T-helper 1 cell treated with Interleukin-12 subunit alpha and Interleukin-12 subunit beta and Interleukin-4 antibody, amounts not matched to agents 30 μg/mL and 1 μg/mL, for 36 hours (primary cell): Measurements from ENCODE around the gene TFIP11.

Source experiments
- H3K27ac Mint-ChIP-seq: one replicate; pipeline ENCODE4 v1.8.0; 2021; ENCODE audit warnings: mild to moderate bottlenecking, mixed read lengths
- H3K27me3 Mint-ChIP-seq: one replicate; pipeline ENCODE4 v1.8.0; 2021; ENCODE audit warnings: low read depth, mixed read lengths
- H3K36me3 Mint-ChIP-seq: one replicate; pipeline ENCODE4 v1.8.0; 2021; ENCODE audit warnings: low read depth, mixed read lengths
- H3K4me1 Mint-ChIP-seq: one replicate; pipeline ENCODE4 v1.8.0; 2021; ENCODE audit warnings: low read depth, mixed read lengths
- H3K4me3 Mint-ChIP-seq: one replicate; pipeline ENCODE4 v1.8.0; 2021; ENCODE audit warnings: mild to moderate bottlenecking, moderate library complexity, mixed read lengths
- H3K9me3 Mint-ChIP-seq: one replicate; pipeline ENCODE4 v1.8.0; 2021; ENCODE audit warnings: mixed read lengths

TFIP11 gene

DNA sequence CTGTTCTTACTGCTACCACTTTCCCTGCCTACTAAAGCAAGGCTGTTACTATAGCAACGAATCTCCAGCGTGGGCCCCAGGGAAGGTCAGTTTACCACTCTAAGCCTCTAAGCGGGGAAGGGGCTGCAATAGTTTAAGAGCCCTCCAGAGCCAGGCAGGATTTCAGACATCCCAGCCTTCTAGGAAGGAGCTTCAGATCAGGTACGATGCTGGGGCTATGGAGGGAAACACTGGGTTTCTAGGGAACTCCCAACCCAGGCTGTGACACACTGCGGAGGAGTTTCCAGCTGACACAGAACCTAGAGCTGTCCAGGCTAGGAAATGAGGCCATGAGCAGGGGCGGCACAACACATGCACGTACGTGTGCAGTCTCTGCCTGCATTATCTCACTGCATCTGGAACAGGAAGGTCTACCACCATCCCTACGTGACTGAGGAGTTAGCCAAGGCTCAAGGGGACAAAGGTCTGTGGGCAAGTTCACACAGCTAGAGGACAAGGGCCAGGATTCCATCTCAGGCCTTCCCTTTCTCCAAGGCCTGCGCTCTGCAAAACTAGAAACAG, 49.1 kb downstream of the TFIP11 start:
- Mint-ChIP-seq H3K36me3 (peaks cover 29% of the 10 kb centered on the region), H3K9me3 (no peaks in the 10 kb centered on the region), H3K4me3 (no peak overlapping the region), H3K27ac (no peak overlapping the region), H3K4me1 (no peaks in the 10 kb centered on the region), H3K27me3 (no peaks in the 10 kb centered on the region)

DNA sequence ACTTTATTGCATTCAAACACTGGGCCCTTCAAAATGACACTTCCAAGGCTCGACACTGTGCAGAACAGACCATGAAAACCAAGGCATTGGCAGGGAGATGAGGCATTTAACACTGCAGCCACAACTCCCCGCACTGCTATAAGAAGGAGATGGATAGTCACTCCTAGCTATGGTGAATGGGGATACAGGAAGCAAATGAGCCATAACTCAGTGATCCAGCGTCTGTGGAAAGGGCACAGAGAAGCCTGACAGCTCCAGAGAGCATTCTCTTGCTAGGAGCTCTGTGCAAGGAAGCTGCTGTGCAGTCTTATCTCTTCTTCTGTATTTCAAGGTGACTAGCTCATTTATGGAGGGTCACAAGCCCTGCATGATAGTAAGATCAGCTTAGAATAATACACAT, 49.6 kb downstream of the TFIP11 start:
- Mint-ChIP-seq H3K9me3 (no peaks in the 10 kb centered on the region), H3K4me3 (no peak overlapping the region), H3K27me3 (no peaks in the 10 kb centered on the region), H3K27ac (no peak overlapping the region), H3K4me1 (no peaks in the 10 kb centered on the region), H3K36me3 (peaks cover 28% of the 10 kb centered on the region)

DNA sequence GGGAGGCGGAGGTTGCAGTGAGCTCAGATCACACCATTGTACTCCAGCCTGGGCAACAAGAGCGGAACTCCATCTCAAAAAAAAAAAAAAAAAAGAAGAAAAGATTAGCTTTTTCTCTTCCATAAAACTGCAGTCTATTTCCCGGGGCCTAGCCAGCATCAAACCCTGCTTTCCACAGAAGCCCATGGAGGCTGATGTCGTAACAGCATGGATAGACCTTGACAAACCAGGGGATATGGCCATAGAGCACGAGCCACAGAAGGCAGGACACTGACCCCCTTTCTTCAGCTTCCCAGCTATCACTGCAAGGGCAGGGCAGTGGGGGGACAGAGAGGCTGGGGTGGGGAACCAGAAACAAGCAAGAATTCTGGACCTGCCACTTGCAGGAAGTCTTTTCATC, 50.2 kb downstream of the TFIP11 start:
- H3K36me3 Mint-ChIP-seq: peaks cover 29% of the 10 kb centered on the region
- H3K9me3 Mint-ChIP-seq: no peaks in the 10 kb centered on the region

DNA sequence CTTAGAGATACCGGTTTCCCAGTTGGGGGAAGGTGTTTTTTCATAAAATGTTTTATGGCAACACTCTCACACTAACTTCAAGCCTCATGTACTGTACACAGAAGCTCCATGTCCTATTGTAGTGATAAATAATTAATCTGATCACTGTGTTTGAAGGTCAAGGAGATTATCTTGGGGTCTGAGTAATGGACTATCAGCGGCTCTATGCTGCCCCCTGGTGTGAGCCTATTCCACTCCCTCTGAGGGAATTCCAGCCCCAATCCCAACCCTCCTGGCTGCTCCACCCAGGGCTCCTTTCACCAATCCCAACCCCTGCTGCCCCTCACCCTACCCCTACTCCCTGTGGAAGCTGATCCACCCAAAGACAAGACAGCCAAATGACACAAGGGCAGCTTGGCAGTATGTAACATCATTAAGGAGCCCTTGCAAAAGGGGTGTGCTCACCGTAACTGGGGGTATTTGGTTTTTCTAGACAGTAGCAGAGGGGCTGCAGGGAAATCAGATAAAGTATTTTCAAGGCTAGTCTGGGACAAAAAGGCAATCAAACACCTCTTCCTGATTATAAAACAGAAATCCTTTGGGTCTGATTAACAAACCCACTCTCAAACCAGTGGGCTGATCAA, 51.0 kb downstream of the TFIP11 start:
- H3K9me3 Mint-ChIP-seq: no peaks in the 10 kb centered on the region
- H3K4me3 Mint-ChIP-seq: no peak overlapping the region
- H3K27me3 Mint-ChIP-seq: no peaks in the 10 kb centered on the region
- H3K4me1 Mint-ChIP-seq: no peaks in the 10 kb centered on the region
- H3K27ac Mint-ChIP-seq: no peak overlapping the region
- H3K36me3 Mint-ChIP-seq: peaks cover 24% of the 10 kb centered on the region

More for the DNA sequence above, 50.2 kb downstream of the TFIP11 start:
- Mint-ChIP-seq H3K4me3 (no peak overlapping the region), H3K4me1 (no peaks in the 10 kb centered on the region), H3K27me3 (no peaks in the 10 kb centered on the region), H3K27ac (no peak overlapping the region)

DNA sequence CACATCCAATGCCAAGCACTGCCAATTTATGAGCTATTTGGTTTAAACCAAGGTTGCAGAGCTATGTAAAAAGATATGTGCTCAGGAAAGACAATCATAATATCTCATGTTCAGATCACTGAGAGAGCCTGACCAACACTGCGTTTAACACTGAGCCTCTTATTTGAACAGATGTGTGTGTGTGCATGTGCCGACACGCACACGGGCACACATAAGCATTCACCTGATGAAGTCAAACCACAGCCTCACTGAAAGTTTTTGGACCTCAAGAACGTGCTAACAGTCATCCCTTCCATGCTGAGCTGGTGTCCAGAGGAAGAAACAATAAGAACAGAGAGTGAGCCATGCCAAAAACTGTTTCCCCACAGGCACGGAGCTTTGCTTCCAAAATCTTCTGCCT, 52.1 kb downstream of the TFIP11 start:
- no peak overlapping the region for H3K27ac Mint-ChIP-seq
- H3K4me3 Mint-ChIP-seq: no peak overlapping the region
- peaks cover 19% of the 10 kb centered on the region for H3K36me3 Mint-ChIP-seq
- no peaks in the 10 kb centered on the region for H3K27me3 Mint-ChIP-seq
- no peaks in the 10 kb centered on the region for H3K9me3 Mint-ChIP-seq
- no peaks in the 10 kb centered on the region for H3K4me1 Mint-ChIP-seq

DNA sequence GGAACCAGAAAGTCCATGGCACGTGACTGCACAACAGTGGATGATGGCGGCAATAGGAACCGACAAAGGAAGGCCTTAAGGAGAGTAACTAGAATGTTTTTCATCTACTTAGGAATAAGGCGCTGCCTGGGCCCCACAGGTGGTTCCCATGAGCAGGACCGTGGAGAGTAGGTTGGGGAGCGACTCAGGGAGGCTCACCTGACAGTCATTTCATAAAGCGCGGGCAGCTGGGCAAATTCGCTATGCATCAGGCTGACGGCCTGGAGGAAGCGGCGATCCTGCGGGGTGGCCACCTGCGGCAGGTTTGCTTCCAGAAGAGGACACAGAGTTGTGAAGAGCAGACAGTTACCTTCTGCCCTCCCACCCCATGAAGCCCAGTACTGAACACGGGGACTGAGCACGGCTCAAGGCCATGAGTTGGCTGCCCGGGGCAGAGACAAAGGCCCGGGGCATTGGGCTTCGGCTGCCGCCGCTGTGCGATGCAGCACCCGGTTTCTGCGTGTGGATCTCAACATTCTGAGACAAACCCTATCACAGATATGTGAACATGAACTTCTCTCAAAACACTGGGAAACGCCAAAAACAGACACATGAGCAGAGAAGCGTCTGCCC, 54.5 kb downstream of the TFIP11 start:
- Mint-ChIP-seq H3K36me3 (peaks cover 18% of the 10 kb centered on the region), H3K4me3 (no peak overlapping the region), H3K4me1 (no peaks in the 10 kb centered on the region), H3K27me3 (no peaks in the 10 kb centered on the region), H3K27ac (no peak overlapping the region), H3K9me3 (no peaks in the 10 kb centered on the region)

DNA sequence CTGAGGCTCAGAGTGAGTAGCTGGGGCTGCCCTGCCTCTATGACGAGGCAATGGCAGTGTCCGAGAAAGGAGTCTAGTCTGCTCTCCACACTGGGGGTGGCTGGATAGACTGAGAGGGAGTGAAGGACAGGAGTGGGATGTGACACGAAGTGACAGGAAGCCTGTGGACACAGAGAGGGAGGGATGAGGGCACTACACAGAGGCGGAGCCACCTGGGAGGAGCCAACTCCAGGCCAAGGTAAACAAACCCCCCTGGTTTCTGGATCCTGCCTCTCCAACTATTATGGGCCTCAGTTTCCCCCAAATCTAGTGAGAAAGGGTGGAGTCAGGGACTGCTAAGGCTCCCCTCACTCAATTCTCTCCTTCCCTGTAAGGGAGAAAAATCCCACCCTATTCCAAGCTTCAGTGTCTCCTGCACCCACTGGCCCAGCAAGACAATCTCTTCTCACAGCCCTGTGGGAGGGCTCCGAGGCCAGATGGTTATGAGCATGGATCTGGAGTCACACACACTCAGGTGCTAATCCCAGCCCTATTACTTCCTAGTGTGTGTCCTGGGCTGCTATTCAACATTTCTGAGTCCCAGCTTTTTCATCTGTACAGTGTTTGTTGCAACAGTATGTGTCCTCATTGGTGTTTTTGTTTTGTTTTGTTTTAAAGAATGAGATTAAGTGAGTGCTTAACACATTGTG, 58.3 kb downstream of the TFIP11 start:
- Mint-ChIP-seq H3K4me1 (no peaks in the 10 kb centered on the region), H3K9me3 (no peaks in the 10 kb centered on the region), H3K27ac (no peak overlapping the region), H3K27me3 (no peaks in the 10 kb centered on the region), H3K4me3 (no peak overlapping the region), H3K36me3 (peaks cover 24% of the 10 kb centered on the region)

DNA sequence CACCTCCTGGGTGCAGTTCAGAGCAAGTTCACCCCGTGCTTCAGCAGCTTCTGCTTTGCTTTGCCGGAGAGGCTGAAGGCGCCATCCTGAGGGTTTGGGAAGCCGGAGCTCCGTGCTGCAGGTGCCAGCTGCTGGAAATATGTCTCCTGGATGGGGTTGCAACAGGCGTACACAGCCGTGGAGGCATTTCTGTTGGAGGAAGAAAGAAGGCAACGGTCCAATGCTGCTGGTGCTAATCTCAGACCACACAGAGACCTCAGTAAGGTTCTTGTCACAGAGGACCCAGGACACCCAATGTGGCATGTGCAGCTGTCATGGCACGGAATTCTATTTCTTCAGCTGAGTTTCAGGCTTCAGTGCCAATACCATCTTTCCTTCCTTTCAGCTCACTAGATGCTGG, 59.1 kb downstream of the TFIP11 start:
- H3K36me3 Mint-ChIP-seq: peaks cover 24% of the 10 kb centered on the region
- H3K4me1 Mint-ChIP-seq: no peaks in the 10 kb centered on the region
- H3K4me3 Mint-ChIP-seq: no peak overlapping the region
- no peaks in the 10 kb centered on the region for H3K9me3 Mint-ChIP-seq
- no peak overlapping the region for H3K27ac Mint-ChIP-seq
- no peaks in the 10 kb centered on the region for H3K27me3 Mint-ChIP-seq

DNA sequence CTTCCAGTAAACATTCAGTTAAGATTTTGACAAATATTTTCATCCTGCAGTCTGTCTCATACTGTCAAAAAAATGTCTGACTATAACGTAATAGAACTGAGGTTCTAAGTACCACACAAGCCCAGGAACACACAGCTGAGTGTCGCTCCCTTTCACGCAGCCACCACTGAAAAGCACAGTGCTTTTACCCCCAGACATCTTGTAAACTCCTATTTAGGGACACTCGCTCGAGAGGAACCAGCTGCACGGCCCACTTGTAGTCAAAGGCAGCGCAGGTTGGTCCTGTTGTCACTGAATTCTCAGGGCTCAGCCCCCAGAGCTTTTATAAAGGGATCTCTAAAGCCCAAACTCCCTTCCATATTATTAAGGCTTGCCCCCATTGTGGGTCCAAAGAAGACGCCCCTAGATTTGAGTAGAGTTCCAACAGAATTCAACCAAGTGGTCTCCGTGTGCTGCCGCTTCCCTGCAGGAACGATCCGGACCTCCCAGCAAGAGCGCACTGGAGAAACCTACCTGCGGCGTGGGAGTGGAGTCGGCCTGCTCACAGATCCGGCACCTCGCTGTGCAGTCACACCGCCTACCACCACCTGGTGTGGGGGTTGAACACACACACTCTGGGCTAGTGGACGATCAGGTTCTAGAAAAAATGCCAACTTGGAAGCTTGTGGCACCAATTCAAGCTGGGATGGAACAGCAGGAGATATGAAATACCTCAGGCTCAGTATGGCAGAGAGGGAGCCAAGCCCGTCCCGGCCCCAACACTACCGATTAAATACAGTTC, 59.8 kb downstream of the TFIP11 start:
- Mint-ChIP-seq H3K36me3 (peaks cover 21% of the 10 kb centered on the region), H3K9me3 (no peaks in the 10 kb centered on the region), H3K27ac (no peak overlapping the region), H3K27me3 (no peaks in the 10 kb centered on the region), H3K4me3 (no peak overlapping the region), H3K4me1 (no peaks in the 10 kb centered on the region)

DNA sequence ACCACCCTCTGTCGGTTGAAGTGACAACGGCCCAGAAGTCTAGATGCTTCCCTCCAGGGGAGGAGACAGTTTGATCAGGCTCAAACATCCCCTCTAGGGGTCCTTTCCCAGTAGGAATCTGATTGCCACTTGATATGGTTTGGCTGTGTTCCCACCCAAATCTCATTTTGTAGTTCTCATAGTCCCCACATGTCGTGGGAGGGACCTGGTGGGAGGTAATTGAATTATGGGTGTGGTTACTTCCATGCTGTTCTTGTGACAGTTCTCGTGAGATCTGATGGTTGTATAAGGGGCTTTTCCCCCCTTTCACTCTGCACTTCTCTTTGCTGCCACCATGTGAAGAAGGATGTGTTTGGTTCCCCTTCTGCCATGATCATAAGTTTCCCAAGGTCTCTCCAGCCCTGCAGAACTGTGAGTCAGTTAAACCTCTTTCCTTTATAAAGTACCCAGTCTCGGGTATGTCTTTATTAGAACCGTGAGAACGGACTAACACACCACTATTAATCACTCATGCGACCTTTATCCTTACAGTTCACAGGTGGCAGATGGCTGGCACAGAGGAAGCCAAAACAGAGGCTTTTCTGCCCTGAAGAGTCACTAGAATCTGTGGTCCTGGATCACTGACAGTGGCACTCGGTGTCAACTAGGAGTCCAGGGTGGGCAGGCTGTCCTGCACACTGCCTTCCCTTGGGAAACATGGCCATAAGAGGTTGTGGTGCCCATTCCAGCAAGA, 61.7 kb downstream of the TFIP11 start:
- Mint-ChIP-seq H3K27ac (no peak overlapping the region), H3K9me3 (no peaks in the 10 kb centered on the region), H3K4me3 (no peak overlapping the region), H3K36me3 (peaks cover 18% of the 10 kb centered on the region), H3K27me3 (no peaks in the 10 kb centered on the region), H3K4me1 (no peaks in the 10 kb centered on the region)

DNA sequence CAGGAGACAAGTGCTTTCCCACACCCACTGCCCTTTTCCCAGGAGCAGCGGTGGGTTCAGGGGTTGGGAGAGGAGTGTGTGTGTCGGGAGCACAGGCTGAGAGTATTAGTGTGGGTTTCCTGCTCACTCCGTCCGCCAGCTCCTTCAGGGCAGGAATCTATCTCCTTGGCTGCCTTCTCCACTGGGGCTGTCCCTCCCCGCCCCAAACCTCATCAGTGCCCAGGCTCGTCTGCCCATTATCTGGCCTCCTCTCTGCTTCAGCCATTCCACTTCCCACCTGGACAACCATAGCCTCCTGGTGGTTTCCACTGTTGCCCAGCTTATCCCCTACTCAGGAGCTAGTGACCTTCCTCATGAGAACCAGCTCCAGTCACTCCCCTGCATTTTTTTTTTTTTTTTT, 63.3 kb downstream of the TFIP11 start:
- H3K27me3 Mint-ChIP-seq: no peaks in the 10 kb centered on the region

DNA sequence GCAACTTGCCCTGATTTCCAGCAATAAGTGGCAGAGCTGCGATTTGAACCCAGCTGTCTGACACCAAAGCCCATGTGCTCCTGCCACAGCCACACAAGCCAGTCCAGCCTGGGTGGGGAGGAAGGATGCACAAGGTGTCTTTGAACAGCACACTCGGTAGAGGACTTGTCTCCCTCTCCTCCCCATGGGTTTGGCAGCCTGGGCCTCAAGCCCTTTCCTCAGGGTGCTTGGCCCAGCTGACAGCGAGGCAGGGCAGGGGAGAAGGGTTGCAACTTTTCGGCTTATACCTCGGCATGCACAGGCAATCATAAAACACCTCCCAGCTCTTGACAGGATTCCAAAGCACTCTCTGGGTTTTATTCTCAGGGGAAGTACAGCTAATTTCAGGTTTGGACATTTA, 63.9 kb downstream of the TFIP11 start:
- H3K9me3 Mint-ChIP-seq: no peaks in the 10 kb centered on the region
- no peak overlapping the region for H3K4me3 Mint-ChIP-seq
- H3K27me3 Mint-ChIP-seq: no peaks in the 10 kb centered on the region
- H3K36me3 Mint-ChIP-seq: peaks cover 22% of the 10 kb centered on the region
- no peak overlapping the region for H3K27ac Mint-ChIP-seq
- no peaks in the 10 kb centered on the region for H3K4me1 Mint-ChIP-seq

More for the DNA sequence above, 63.3 kb downstream of the TFIP11 start:
- Mint-ChIP-seq H3K27ac (no peak overlapping the region), H3K9me3 (no peaks in the 10 kb centered on the region), H3K36me3 (peaks cover 23% of the 10 kb centered on the region), H3K4me3 (no peak overlapping the region), H3K4me1 (no peaks in the 10 kb centered on the region)

DNA sequence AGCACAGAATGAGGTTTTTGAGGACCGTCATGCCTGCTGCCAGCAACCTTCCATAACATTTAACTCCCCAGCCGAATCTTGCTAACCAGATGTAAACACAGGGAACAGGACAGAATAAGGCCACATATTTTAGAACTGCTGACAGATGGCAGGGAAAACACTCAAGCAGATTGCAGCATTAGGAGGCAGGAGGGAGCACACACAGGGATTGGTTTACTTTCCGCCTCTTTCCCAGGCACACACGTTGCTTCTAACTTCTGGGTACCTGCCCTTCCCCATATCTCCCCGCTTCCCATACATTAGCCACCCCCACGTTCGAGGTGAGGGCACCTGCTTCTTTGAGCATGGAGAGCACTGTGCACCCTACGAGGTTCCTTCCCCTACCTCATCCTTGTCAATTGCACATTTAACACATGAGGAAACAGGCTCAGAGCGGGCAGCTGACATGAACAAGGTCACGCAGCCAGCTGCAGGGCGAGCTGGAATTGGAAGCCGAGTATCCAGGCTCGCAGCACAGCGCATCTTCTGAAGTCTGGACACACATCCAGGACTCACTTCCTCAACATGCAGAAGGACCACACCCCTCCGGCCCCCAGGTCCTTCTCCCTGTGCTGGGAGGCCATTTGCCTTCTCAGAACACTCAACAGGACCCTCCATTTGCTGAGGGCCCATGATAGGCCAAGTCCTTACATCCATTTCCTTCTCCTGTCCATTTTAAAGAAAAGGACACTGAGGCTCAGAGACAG, 64.5 kb downstream of the TFIP11 start:
- Mint-ChIP-seq H3K4me3 (no peak overlapping the region), H3K27me3 (no peaks in the 10 kb centered on the region), H3K27ac (no peak overlapping the region), H3K9me3 (no peaks in the 10 kb centered on the region), H3K36me3 (peaks cover 22% of the 10 kb centered on the region), H3K4me1 (no peaks in the 10 kb centered on the region)
